ENCODE results near the gene C1orf167. TPM values are rescaled to one million over a fixed set of nuclear protein-coding genes. Genes with fewer than 3 reads are reported as not detected.

C1orf167 gene
- total and polyA plus RNA-seq, 2 donors (not counting 1 experiment from before 2014, with no cell fraction given), result not detected

- Mint-ChIP-seq H3K9me3 (ENCODE audit: insufficient read depth) (no peaks in the 10 kb centered on the region), H3K27me3 (no peaks in the 10 kb centered on the region), H3K4me3 (no peak overlapping the region), H3K27ac (peak overlapping the region; percentile 15), H3K4me1 (peaks cover 6% of the 10 kb centered on the region)
- ChIA-PET CTCF (interaction anchor here (0.6 to 2.1 kb wide), 8 partner anchors 12 to 711 kb away, joined by 3 to 10 read pairs (median 4); partner anchors contain the start of genes AGTRAP and FBXO6), POLR2A (no interaction called here)
- H3K9me3 ChIP-seq (ENCODE audit: control extremely low read depth in 1 of 3, control insufficient read depth in 2 of 3, insufficient read depth in 1 of 3, low read length in 2 of 3), result no peaks in the 10 kb centered on the region
- H3K79me2 ChIP-seq (ENCODE audit: control insufficient read depth, insufficient read depth, low read length), result peaks cover 5% of the 10 kb centered on the region
- ATAC-seq (ENCODE audit: low read depth) (no peak), DNase-seq (no peak)
- intact Hi-C loops (cut with micrococcal nuclease), result no loop called here
- H3K9ac ChIP-seq (ENCODE audit: low read length), result no peak overlapping the region
- WGBS (ENCODE audit: insufficient coverage), result 95% methylated on average over 25 of the region's 27 CpGs
- no peak overlapping the region for H3K27ac ChIP-seq (ENCODE audit: low read length in 2 of 2)
- H3K4me2 ChIP-seq (replicated peaks; ENCODE audit: low read depth, low read length, poor library complexity, severe bottlenecking), result peak overlapping the region; percentile 40
- H2AFZ ChIP-seq (ENCODE audit: insufficient read depth, low read depth, low read length, poor library complexity, severe bottlenecking), result peak overlapping the region; percentile 65
- H3K27me3 ChIP-seq (replicated peaks in 1 of 4; ENCODE audit: control extremely low read depth in 1 of 4, control insufficient read depth in 3 of 4, insufficient read depth in 4 of 4, low read length in 3 of 4), result no peaks in the 10 kb centered on the region
- H4K20me1 ChIP-seq (ENCODE audit: control insufficient read depth, insufficient read depth, low read length, poor library complexity, severe bottlenecking), result no peaks in the 10 kb centered on the region
- no peak for TF ChIP-seq EZH2 (IDR thresholded peaks at IDR 0.05; ENCODE audit: borderline replicate concordance, insufficient read depth, low read depth, low read length, poor library complexity, severe bottlenecking)
- TF ChIP-seq, protein P1, sequence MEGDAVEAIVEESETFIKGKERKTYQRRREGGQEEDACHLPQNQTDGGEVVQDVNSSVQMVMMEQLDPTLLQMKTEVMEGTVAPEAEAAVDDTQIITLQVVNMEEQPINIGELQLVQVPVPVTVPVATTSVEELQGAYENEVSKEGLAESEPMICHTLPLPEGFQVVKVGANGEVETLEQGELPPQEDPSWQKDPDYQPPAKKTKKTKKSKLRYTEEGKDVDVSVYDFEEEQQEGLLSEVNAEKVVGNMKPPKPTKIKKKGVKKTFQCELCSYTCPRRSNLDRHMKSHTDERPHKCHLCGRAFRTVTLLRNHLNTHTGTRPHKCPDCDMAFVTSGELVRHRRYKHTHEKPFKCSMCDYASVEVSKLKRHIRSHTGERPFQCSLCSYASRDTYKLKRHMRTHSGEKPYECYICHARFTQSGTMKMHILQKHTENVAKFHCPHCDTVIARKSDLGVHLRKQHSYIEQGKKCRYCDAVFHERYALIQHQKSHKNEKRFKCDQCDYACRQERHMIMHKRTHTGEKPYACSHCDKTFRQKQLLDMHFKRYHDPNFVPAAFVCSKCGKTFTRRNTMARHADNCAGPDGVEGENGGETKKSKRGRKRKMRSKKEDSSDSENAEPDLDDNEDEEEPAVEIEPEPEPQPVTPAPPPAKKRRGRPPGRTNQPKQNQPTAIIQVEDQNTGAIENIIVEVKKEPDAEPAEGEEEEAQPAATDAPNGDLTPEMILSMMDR (IDR thresholded peaks at IDR 0.05), result no peak
- H3K4me1 ChIP-seq (ENCODE audit: control insufficient read depth in 2 of 2, insufficient read depth in 2 of 2, low read length in 2 of 2), result peaks cover 0 to 4% of the 10 kb centered on the region in 2 donors
- H3K36me3 ChIP-seq (replicated peaks in 1 of 2; ENCODE audit: control extremely low read depth in 1 of 2, control insufficient read depth in 1 of 2, extremely low read depth in 1 of 2, insufficient read depth in 2 of 2, low read length in 1 of 2), result peaks cover 0 to 27% of the 10 kb centered on the region in 2 experiments
- H3K4me3 ChIP-seq (ENCODE audit: control extremely low read depth in 1 of 5, extremely low read depth in 1 of 5, insufficient read depth in 1 of 5, low read depth in 2 of 5, low read length in 4 of 5), result no peak overlapping the region
Observed at GRCh38 chr1:11748294-11749202, 13.4 kb upstream of the C1orf167 start.

DNA sequence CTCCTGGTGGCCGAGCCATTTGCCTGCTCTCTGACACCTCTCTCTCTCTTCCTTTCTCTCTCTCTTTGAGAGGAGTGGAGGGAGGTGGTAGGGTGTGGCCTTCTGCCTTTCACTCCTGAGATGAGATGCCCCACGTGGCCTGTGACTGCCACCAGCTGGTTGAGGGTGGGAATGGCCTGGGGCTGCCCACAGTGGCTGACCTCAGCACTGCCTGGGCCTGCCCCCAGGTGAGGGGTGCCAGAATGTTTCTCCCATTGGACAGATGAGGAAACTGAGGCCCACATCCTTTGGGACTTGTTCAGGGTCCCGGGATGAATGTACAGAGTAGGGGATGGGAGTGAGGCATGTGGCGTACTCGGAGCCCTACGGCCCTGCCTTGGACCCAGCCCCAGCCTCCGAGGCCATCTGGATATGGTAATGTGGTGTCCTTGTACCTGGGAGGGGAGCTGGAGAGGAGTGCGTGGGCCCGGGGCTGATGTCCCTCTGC is 12.7 kb upstream of the C1orf167 start:
- H3K9me3 ChIP-seq (ENCODE audit: control extremely low read depth in 1 of 3, control insufficient read depth in 2 of 3, insufficient read depth in 1 of 3, low read length in 2 of 3), result no peaks in the 10 kb centered on the region
- Mint-ChIP-seq H3K9me3 (ENCODE audit: insufficient read depth) (no peaks in the 10 kb centered on the region), H3K27me3 (no peaks in the 10 kb centered on the region), H3K4me3 (no peak overlapping the region), H3K4me1 (peaks cover 6% of the 10 kb centered on the region), H3K27ac (peak overlapping the region; percentile 15)
- intact Hi-C loops (cut with micrococcal nuclease), result no loop called here
- TF ChIP-seq EZH2 (IDR thresholded peaks at IDR 0.05; ENCODE audit: borderline replicate concordance, insufficient read depth, low read depth, low read length, poor library complexity, severe bottlenecking), result no peak
- TF ChIP-seq, protein P1 (IDR thresholded peaks at IDR 0.05), result peak; percentile 65
- no peak for DNase-seq
- H3K4me3 ChIP-seq (ENCODE audit: control extremely low read depth in 1 of 5, extremely low read depth in 1 of 5, insufficient read depth in 1 of 5, low read depth in 2 of 5, low read length in 4 of 5), result no peak overlapping the region
- H3K36me3 ChIP-seq (replicated peaks in 1 of 2; ENCODE audit: control extremely low read depth in 1 of 2, control insufficient read depth in 1 of 2, extremely low read depth in 1 of 2, insufficient read depth in 2 of 2, low read length in 1 of 2), result peaks cover 0 to 27% of the 10 kb centered on the region in 2 experiments
- ChIA-PET CTCF (interaction anchor here (0.6 to 2.1 kb wide), 11 partner anchors 13 to 712 kb away, joined by 3 to 10 read pairs (median 4); partner anchors contain the start of genes AGTRAP and FBXO6), POLR2A (no interaction called here)
- H3K9ac ChIP-seq (ENCODE audit: low read length), result no peak overlapping the region
- peak; percentile 96 for ATAC-seq (ENCODE audit: low read depth)
- peaks cover 0 to 4% of the 10 kb centered on the region in 2 donors for H3K4me1 ChIP-seq (ENCODE audit: control insufficient read depth in 2 of 2, insufficient read depth in 2 of 2, low read length in 2 of 2)
- H3K27ac ChIP-seq (ENCODE audit: low read length in 2 of 2), result no peak overlapping the region
- no peaks in the 10 kb centered on the region for H4K20me1 ChIP-seq (ENCODE audit: control insufficient read depth, insufficient read depth, low read length, poor library complexity, severe bottlenecking)
- no peaks in the 10 kb centered on the region for H3K27me3 ChIP-seq (replicated peaks in 1 of 4; ENCODE audit: control extremely low read depth in 1 of 4, control insufficient read depth in 3 of 4, insufficient read depth in 4 of 4, low read length in 3 of 4)
- H3K79me2 ChIP-seq (ENCODE audit: control insufficient read depth, insufficient read depth, low read length), result peaks cover 3% of the 10 kb centered on the region
- peak overlapping the region; percentile 65 for H2AFZ ChIP-seq (ENCODE audit: insufficient read depth, low read depth, low read length, poor library complexity, severe bottlenecking)
- WGBS (ENCODE audit: insufficient coverage), result 86% methylated on average over 8 of the region's 9 CpGs
- peak overlapping the region; percentile 40 for H3K4me2 ChIP-seq (replicated peaks; ENCODE audit: low read depth, low read length, poor library complexity, severe bottlenecking)
